ENCODE measurements around the gene RAI2. TPM values are rescaled to one million over a fixed set of nuclear protein-coding genes. Genes with fewer than 3 reads are reported as not detected.

RAI2 gene
- total and polyA plus RNA-seq, 2 experiments from 2014 or later: 0.83 to 0.99 TPM

GRCh38 chrX:17803449-17803848 is 57.6 kb downstream of the RAI2 start (continued):
- TF ChIP-seq EZH2phosphoT487 (IDR thresholded peaks at IDR 0.05; ENCODE audit: unreplicated experiment): no peak
- no peak for TF ChIP-seq ETS1 (IDR thresholded peaks at IDR 0.05)
- TF ChIP-seq CTCF (conservative IDR thresholded peaks at IDR 0.05; ENCODE audit: low read depth in 2 of 2): no peak
- no peak for TF ChIP-seq POLR2AphosphoS5 (IDR thresholded peaks at IDR 0.05; ENCODE audit: low read depth)
- TF ChIP-seq ZNF114 (CRISPR knock-in tag; IDR thresholded peaks at IDR 0.05): no peak
- no peak for TF ChIP-seq NANOG (IDR thresholded peaks at IDR 0.05; ENCODE audit: borderline replicate concordance)
- TF ChIP-seq EZH2 (IDR thresholded peaks at IDR 0.05; ENCODE audit: low read depth, unreplicated experiment): no peak
- no peak for TF ChIP-seq REST (IDR thresholded peaks at IDR 0.05; ENCODE audit: unreplicated experiment)
- TF ChIP-seq STAT1 (IDR thresholded peaks at IDR 0.05; ENCODE audit: unreplicated experiment): no peak
- no peak for TF ChIP-seq JUNB (IDR thresholded peaks at IDR 0.05; ENCODE audit: unreplicated experiment)
- TF ChIP-seq ZNF331 (CRISPR knock-in tag; IDR thresholded peaks at IDR 0.05; ENCODE audit: low read depth): no peak

GRCh38 chrX:17802756-17803155 is 58.3 kb downstream of the RAI2 start:
- H3K36me3 ChIP-seq (ENCODE audit: insufficient read depth): no peaks in the 10 kb centered on the region
- no peak overlapping the region for H3K4me2 ChIP-seq
- no peak overlapping the region for H3K4me3 Mint-ChIP-seq
- ATAC-seq (no peak), DNase-seq (ENCODE audit: low spot score) (no peak)
- no peaks in the 10 kb centered on the region for H3K27me3 ChIP-seq (ENCODE audit: insufficient read depth)
- no peaks in the 10 kb centered on the region for H4K20me1 ChIP-seq (replicated peaks; ENCODE audit: insufficient read depth)
- H2AFZ ChIP-seq: no peak overlapping the region
- H3K9me3 Mint-ChIP-seq: no peaks in the 10 kb centered on the region
- no peak overlapping the region for H3K4me3 ChIP-seq
- no peaks in the 10 kb centered on the region for H3K79me2 ChIP-seq (replicated peaks; ENCODE audit: insufficient read depth)
- no peaks in the 10 kb centered on the region for H3F3A ChIP-seq (replicated peaks; ENCODE audit: low read depth)
- no peak overlapping the region for H3K27ac ChIP-seq (ENCODE audit: low read depth)
- no peaks in the 10 kb centered on the region for H3K4me1 ChIP-seq (ENCODE audit: insufficient read depth)
- no peaks in the 10 kb centered on the region for H3K36me3 Mint-ChIP-seq (ENCODE audit: low read depth)
- no peak overlapping the region for H3K27ac Mint-ChIP-seq
- no peaks in the 10 kb centered on the region for H3K4me1 Mint-ChIP-seq
- H3K9me2 ChIP-seq (ENCODE audit: insufficient read depth): no peaks in the 10 kb centered on the region
- H3K27me3 Mint-ChIP-seq (ENCODE audit: insufficient read depth, low read depth, poor library complexity): peaks cover 4% of the 10 kb centered on the region
- TF ChIP-seq ZNF331 (CRISPR knock-in tag; IDR thresholded peaks at IDR 0.05; ENCODE audit: low read depth) (no peak), EZH2phosphoT487 (IDR thresholded peaks at IDR 0.05; ENCODE audit: unreplicated experiment) (no peak), POLR2AphosphoS5 (IDR thresholded peaks at IDR 0.05; ENCODE audit: low read depth) (no peak), CREB1 (CRISPR knock-in tag; IDR thresholded peaks at IDR 0.05; ENCODE audit: low read depth) (no peak), STAT1 (IDR thresholded peaks at IDR 0.05; ENCODE audit: unreplicated experiment) (no peak), ZNF462 (CRISPR knock-in tag; IDR thresholded peaks at IDR 0.05) (no peak), EZH2 (IDR thresholded peaks at IDR 0.05; ENCODE audit: low read depth, unreplicated experiment) (no peak), NANOG (IDR thresholded peaks at IDR 0.05; ENCODE audit: borderline replicate concordance) (no peak)
